NCI-H69 (cell line): Measurements from ENCODE around the gene IGSF3.
"Not testable (repeated sequence)": the region's sequence is repeated elsewhere in the genome, so short reads cannot be mapped to it uniquely, and the experiment has no call there.

Experiments used
- DNase-seq: peaks from one replicate; lab custom pipeline; 2025; lab: John Stamatoyannopoulos, UW

IGSF3 gene

DNA sequence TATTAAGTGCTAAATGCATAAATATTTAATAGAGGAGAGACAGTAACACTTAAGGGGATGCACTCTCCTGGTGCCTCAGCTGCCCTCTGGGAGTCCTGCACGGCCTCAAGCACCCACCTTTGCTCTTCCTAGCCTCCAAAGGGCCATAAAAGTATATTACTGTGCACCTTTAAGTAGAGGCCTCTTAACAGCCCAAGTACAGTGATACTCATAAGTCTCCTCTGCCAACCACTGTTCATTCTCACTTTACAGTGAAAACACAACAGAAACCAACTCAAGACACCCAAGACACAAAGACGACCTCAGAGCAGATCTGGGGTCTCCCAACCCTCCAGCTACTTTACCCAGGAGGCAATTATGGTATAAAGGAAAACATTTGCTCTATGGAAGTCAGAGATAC lies 70.1 kb downstream of the IGSF3 start:
- DNase-seq = not testable (repeated sequence)

DNA sequence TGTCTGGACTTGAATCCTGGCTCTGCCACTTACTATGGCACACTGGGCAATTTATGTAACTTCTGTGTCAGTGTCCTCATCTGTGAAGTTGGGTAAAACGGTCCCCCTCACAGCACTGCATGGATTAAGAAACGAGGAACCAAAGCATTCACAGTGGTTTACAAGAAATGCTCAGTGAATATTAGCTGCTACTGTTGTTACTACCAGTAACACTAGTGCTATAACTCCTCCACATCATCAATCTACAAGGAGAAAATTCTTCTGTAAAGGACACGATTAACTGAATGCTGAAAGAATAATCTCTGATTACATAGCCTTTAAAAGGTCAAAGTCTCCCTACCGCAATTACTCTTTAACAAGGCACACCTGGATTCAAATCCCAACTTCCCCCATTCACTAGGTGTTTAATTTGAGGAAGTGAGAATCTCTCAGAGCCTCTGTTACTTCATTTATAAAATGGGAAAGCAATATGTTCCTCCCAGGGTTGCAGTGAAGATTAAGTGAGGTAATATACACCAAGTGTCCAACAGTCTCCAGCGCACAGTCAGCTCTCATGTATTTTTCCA lies 70.7 kb downstream of the IGSF3 start:
- DNase-seq = peak; percentile 23

- peak; percentile 62 for DNase-seq
These were observed 71.4 kb downstream of the IGSF3 start for GRCh38 chr1:116595946-116596741.

DNA sequence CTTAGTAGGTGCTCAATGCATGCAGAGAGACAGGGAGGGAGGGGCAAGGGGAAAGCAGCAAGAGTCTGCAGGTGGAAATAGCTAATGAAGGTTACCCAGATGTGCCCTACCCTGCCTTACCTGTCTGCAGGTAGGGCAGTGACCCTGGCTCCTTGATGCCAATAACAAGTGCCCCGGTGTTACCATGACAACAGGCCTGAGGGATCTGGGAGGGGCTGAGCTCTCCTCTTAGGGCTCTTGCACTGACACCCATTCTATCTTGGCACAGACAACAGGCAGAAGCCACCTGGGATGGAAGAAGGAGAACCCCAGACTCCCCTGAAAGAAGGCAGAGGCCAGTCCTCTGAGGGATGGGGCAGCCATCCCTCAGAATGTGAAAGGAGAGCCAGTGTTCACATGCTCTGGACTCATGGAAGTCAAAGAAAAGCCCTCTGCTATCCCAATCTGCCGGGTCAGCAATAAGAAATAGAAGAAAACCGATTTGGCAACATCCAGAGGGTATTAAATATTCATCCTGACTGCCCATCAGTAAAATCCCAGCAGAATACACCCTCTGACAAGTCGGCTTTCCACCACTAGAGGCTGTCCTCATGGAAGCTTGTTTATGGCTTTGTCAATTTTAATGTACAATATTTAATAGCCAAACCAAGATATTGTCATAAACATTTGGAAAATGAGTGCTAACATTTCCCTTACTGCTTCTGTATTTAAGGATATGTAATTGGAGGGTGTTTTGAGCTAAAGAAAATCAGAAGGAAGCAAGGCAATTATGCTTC lies 72.3 kb downstream of the IGSF3 start:
- DNase-seq = peak; percentile 6

DNA sequence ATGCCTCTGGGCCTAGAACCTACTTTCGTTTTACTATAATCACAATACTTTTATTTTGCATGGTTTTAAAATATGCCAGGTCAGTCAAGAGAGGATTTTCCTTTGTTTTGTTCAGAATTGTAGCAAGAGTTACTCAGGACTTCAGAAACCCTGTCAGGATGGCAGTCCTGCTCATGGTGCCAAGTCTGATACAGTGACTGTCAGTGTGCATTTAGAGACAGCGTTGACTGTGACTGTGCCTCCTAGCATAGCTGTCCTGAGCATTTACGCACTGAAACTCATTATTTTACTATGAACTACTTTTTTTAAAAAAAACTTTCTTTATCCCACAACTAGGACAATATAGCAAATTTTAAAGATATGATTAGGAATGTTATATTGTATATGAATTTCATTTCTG lies 73.6 kb downstream of the IGSF3 start:
- DNase-seq = not testable (repeated sequence)

DNA sequence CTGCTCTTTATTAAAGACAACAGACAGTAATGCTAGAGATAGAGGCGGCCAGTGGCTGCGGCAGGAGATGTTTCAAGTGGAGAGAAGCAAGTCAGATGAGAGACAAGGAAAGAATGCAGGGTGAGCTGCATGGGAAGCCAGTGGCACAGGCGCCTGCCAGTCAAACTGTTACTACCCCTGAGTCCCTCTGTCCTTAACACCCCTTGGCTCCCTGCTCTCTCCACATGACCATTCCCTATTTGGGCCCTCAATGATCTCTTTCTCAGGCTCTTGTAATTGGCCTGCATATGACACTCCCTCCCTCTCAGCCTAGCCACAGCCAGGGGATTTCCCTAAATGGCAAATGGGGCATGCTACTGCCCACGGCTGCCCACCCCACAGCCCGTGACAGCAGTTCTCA lies 74.1 kb downstream of the IGSF3 start:
- not testable (repeated sequence) for DNase-seq

- not testable (repeated sequence) for DNase-seq
These were observed 75.5 kb downstream of the IGSF3 start for GRCh38 chr1:116591951-116592605.

- DNase-seq = not testable (repeated sequence)
These were observed 76.3 kb downstream of the IGSF3 start for GRCh38 chr1:116591006-116591950.

DNA sequence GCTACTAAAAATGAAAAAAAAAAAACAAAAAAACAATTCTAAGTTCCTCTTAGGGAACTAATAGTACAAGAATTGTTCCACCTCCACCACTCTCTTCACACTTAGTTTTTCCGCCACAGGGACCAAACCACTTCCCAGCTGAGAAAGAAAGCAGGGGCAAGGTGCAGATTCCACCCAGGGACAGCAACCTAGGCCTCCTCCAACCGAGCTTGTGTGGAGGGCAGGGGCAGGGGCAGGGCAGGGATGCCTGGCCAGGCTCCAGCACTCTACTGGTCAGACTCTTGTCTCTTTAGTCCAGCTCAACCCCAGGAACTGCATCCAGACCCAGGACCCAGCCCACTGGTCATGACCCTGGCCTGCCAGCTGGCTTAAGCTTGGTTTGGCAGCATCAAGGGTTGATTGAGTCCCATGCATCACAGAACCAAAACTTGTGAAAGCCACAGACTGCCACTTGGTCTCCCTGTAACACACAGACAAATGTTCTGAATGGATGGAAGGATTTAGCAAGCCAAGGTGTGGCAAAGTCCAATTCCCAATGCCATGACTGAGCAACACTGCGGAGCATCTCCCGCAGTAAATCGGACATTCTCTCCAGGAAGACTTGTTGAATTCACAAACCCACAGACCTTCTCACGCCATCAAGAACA lies 77.1 kb downstream of the IGSF3 start:
- DNase-seq = not testable (repeated sequence)

DNA sequence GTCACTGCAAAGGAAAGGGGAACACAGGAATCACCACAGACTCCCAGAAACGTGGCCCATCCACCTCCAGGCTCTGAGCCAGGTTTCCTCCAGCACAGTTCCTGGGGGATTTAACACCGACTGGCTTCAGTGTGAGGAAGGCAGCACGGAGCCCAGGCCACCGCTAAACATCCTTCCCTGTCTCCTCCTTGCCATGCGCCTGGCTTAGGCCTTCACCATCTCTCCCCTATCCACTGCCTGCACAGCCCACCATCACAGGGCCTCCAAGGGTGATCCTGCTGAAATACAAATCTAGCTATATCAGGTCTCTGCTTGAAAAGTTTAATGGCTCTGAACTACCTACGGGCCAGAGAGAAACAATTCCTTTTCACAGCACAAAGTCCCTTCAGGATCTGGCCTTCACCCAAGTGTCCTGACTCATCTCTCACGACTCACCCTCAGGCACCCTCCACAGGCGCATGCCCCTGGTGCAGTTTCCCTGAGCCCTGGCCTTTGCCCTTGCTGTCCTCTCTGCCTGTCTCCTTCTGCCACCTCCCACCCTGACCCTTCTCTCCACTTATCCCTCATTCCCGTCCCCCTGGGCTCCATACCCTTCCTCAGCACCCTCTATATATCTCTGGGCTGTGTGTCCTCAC lies 78.3 kb downstream of the IGSF3 start:
- DNase-seq = not testable (repeated sequence)

- DNase-seq = no peak
These were observed 79.9 kb downstream of the IGSF3 start for GRCh38 chr1:116587501-116588227.

GRCh38 chr1:116586741-116587143 lies 80.8 kb downstream of the IGSF3 start:
- DNase-seq = peak; percentile 72

GRCh38 chr1:116585886-116586285 lies 81.6 kb downstream of the IGSF3 start:
- DNase-seq = no peak

GRCh38 chr1:116581323-116581885 lies 86.1 kb downstream of the IGSF3 start:
- DNase-seq = no peak

- no peak for DNase-seq
These were observed 86.8 kb downstream of the IGSF3 start for GRCh38 chr1:116580446-116581322.

- no peak for DNase-seq
These were observed 88.2 kb downstream of the IGSF3 start for GRCh38 chr1:116579259-116579875.

- no peak for DNase-seq
These were observed 89.0 kb downstream of the IGSF3 start for GRCh38 chr1:116578581-116578980.
